ENCODE results near the gene CYLD. TPM values are rescaled to one million over a fixed set of nuclear protein-coding genes. Genes with fewer than 3 reads are reported as not detected.

Gene CYLD
- polyA plus RNA-seq, 1 donor (not counting 4 experiments of a cell fraction or from before 2014, with no cell fraction given): 24.7 TPM

DNA sequence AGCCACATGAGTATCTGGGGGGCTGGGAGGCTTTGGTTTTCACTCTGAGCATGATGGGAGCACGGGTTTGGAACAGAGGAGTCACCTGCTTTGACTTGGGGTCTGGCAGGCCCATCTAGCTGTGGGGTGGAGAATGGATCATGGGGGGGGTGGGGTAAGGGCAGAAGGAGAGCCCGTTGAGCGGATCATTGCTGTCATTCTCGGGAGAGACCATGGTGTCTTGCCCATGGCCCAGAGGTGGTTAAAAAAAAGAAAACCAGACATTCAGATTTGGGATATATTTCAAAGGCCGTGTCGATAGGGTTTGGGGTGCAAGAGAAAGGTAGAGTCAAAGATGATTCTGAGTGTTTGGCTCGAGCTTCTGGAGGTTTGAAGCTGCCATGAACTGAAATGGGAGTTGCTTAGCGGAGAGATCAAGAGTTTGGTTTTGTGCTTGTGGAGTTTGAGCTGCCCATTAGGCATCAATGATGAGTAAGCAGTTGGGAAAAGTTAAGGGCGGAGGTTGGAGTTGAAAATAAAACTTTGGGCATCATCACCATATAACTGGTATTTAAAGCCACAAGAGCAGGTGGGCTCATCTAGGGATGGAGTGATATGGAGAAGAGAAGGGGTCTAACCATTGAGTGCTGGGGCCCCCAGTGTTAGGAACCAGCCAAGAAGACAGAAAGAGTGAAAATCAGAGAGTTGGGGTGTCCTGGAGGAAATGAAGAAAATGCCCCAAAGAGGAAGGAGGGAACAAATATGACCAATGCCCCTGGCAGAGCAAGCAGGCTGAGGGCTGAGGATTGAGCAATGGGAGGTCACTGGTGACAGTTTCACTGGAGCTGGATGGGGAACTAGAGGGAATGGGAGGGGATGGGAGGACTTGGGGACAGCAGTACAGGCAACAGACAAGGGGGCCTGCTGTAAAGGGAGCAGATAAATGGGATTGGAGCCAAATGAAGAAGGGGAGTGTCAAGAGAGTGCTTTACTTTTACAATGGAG lies 46.6 kb upstream of the CYLD start:
- Histone ChIP-seq H3K79me2 (ENCODE audit: control insufficient read depth, insufficient read depth, low read length) (no peaks in the 10 kb centered on the region), H3K9me1 (ENCODE audit: control insufficient read depth, extremely low read depth, insufficient read depth, low read length) (no peaks in the 10 kb centered on the region), H3K36me3 (ENCODE audit: control insufficient read depth in 2 of 2, extremely low read depth in 1 of 2, insufficient read depth in 2 of 2, low read length in 2 of 2) (no peaks in the 10 kb centered on the region), H3K4me3 (ENCODE audit: control insufficient read depth in 2 of 3, extremely low read depth in 1 of 3, insufficient read depth in 2 of 3, low read depth in 1 of 3, low read length in 3 of 3) (no peak overlapping the region), H3K27ac (ENCODE audit: control insufficient read depth, insufficient read depth, low read length) (no peak overlapping the region), H3K27me3 (ENCODE audit: control insufficient read depth, extremely low read depth, insufficient read depth, low read length) (no peaks in the 10 kb centered on the region), H3K4me1 (ENCODE audit: control insufficient read depth, extremely low read depth, insufficient read depth, low read length) (peaks cover 37% of the 10 kb centered on the region), H3K4me2 (ENCODE audit: control insufficient read depth, extremely low read depth, insufficient read depth, low read depth, low read length) (no peak overlapping the region), H3K9me3 (ENCODE audit: control insufficient read depth, low read depth, low read length) (no peaks in the 10 kb centered on the region), H2AFZ (ENCODE audit: control insufficient read depth, low read length) (no peak overlapping the region), H4K20me1 (ENCODE audit: control insufficient read depth, extremely low read depth, insufficient read depth, low read length) (no peaks in the 10 kb centered on the region), H3K9ac (ENCODE audit: control insufficient read depth, extremely low read depth, insufficient read depth, low read length) (no peak overlapping the region)
- DNase-seq (ENCODE audit: low read depth, low spot score) (no peak), FAIRE-seq (no peak)
- dilution Hi-C loops (cut with MboI; ENCODE audit: extremely low pct_ligation_motif_present, low sequenced_read_pairs): no loop called here
- TF ChIP-seq, protein P1, sequence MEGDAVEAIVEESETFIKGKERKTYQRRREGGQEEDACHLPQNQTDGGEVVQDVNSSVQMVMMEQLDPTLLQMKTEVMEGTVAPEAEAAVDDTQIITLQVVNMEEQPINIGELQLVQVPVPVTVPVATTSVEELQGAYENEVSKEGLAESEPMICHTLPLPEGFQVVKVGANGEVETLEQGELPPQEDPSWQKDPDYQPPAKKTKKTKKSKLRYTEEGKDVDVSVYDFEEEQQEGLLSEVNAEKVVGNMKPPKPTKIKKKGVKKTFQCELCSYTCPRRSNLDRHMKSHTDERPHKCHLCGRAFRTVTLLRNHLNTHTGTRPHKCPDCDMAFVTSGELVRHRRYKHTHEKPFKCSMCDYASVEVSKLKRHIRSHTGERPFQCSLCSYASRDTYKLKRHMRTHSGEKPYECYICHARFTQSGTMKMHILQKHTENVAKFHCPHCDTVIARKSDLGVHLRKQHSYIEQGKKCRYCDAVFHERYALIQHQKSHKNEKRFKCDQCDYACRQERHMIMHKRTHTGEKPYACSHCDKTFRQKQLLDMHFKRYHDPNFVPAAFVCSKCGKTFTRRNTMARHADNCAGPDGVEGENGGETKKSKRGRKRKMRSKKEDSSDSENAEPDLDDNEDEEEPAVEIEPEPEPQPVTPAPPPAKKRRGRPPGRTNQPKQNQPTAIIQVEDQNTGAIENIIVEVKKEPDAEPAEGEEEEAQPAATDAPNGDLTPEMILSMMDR (optimal IDR thresholded peaks at IDR 0.05 in 1 of 3, IDR thresholded peaks at IDR 0.05 in 1 of 3, conservative IDR thresholded peaks at IDR 0.05 in 1 of 3; ENCODE audit: extremely low read depth in 1 of 3, insufficient read depth in 2 of 3, low read length in 3 of 3): no peak

DNA sequence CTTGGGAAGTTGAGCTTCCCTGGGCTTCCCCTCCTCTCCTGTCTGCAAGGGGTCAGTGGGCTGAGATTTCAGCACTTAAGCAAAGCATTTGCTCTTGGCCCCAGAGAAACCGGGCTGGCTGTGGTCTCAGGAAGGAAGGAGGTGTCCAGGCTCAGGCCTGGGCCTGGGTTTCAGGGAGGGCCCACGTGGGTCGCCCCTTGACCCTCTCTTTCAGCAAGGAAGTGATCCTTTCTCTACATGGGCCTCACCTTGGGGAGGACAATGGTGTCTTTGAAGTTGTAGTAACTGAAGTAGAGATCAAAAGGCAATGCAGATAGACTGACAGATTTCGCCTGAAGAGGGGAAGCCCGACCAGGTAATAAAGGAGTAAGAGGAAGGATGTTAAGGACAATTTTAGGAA lies 45.8 kb upstream of the CYLD start:
- no peaks in the 10 kb centered on the region for H3K36me3 ChIP-seq (ENCODE audit: control insufficient read depth in 2 of 2, extremely low read depth in 1 of 2, insufficient read depth in 2 of 2, low read length in 2 of 2)
- no peaks in the 10 kb centered on the region for H3K9me3 ChIP-seq (ENCODE audit: control insufficient read depth, low read depth, low read length)
- H3K9me1 ChIP-seq (ENCODE audit: control insufficient read depth, extremely low read depth, insufficient read depth, low read length): no peaks in the 10 kb centered on the region
- peaks cover 37% of the 10 kb centered on the region for H3K4me1 ChIP-seq (ENCODE audit: control insufficient read depth, extremely low read depth, insufficient read depth, low read length)
- H3K27me3 ChIP-seq (ENCODE audit: control insufficient read depth, extremely low read depth, insufficient read depth, low read length): no peaks in the 10 kb centered on the region
- H3K79me2 ChIP-seq (ENCODE audit: control insufficient read depth, insufficient read depth, low read length): no peaks in the 10 kb centered on the region
- no peak overlapping the region for H3K4me3 ChIP-seq (ENCODE audit: control insufficient read depth in 2 of 3, extremely low read depth in 1 of 3, insufficient read depth in 2 of 3, low read depth in 1 of 3, low read length in 3 of 3)
- dilution Hi-C loops (cut with MboI; ENCODE audit: extremely low pct_ligation_motif_present, low sequenced_read_pairs): no loop called here
- TF ChIP-seq, protein P1 (optimal IDR thresholded peaks at IDR 0.05 in 1 of 3, IDR thresholded peaks at IDR 0.05 in 1 of 3, conservative IDR thresholded peaks at IDR 0.05 in 1 of 3; ENCODE audit: extremely low read depth in 1 of 3, insufficient read depth in 2 of 3, low read length in 3 of 3): no peak
- no peak for TF ChIP-seq EZH2 (IDR thresholded peaks at IDR 0.05; ENCODE audit: low read length)
- no peak for DNase-seq (ENCODE audit: low read depth, low spot score)
- H3K9ac ChIP-seq (ENCODE audit: control insufficient read depth, extremely low read depth, insufficient read depth, low read length): peak overlapping the region; percentile 68
- H3K27ac ChIP-seq (ENCODE audit: control insufficient read depth, insufficient read depth, low read length): peak overlapping the region; percentile 81
- H2AFZ ChIP-seq (ENCODE audit: control insufficient read depth, low read length): no peak overlapping the region
- FAIRE-seq: no peak
- H4K20me1 ChIP-seq (ENCODE audit: control insufficient read depth, extremely low read depth, insufficient read depth, low read length): no peaks in the 10 kb centered on the region
- H3K4me2 ChIP-seq (ENCODE audit: control insufficient read depth, extremely low read depth, insufficient read depth, low read depth, low read length): peak overlapping the region; percentile 11
